IPS DF 19.7 (cell line): ENCODE measurements around the gene GRP.
A peak's percentile ranks its signal among the peaks of the same experiment; 100 is the strongest.
"Not testable (repeated sequence)": the region's sequence is repeated elsewhere in the genome, so short reads cannot be mapped to it uniquely, and the experiment has no call there.

ENCODE experiments used
- DNase-seq: peaks from one replicate; pipeline ENCODE4 v3.0.0-alpha.2; 2013; ENCODE audit warnings: low read depth, low spot score

Gene GRP

DNA sequence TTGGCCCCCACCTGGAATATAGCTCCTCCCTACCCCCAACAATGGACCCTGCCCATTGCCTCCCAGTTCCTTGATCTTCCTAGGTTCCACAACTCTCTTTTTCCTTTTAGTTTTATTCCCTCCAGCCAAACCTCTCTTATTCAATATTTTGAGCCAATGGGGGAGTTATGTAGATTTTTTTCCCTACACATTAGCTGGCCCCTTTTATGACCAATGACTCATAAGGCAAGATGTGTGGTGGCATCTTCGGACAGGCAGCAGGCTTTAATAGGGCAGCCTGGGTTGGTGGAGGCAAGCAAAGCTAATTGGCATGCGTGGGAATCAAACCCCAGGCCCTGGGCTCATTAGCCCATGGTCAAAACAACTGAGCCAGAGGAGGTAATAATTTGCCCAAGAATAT is 9.2 kb downstream of the GRP start:
- no peak for DNase-seq

DNA sequence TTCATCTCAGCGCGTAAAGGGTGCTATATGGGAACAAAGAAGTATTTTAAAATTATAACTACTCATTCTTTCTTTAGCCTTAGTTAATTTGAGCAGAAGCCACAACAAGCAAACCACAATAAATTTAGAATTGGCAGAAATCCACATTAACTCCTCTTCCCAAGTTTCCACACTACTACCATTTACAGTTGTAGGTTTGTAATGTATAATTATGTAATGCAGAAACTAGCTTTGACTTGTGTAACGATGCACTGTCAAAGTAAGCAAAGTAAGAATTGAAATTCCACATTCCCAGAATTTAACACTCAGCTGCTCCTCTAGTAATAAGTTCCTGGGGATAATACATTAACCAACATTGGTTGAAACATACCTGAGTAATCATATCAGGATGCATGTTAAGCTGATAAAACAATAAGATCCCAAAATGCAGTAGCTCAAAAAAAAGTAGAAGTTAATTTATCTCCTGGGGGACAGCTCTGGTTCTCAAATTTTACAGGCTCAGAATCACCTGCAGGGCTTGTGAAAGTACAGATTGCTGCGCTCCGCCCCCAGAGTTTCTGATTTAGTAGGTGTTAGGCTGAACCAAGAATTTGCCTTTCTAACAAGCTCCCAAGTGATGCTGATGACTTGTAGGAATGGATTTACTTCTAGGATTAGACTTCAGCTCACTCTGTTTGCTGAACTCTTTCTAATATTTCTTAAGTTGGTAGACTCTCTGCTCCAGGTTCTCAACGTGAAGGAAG is 9.9 kb downstream of the GRP start:
- DNase-seq: no peak

DNA sequence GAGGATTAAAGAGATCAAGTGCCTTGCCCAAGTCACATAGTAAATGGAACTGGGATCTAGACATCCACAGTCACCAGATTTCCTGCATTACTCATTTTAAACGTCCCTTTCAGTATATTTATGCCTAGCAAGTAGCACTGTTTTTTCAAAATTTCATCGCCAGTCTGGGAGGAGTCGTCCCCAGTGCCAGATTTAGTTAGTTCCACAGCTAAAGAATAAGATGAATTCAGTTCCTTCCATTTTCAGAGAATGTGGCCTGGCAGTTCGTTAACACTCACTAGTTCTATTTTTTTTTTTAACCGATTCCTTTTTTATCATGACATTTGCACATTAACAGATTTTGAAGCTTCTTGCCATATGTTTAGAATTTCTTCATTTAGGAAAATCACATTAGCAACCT is 11.2 kb downstream of the GRP start:
- no peak for DNase-seq

DNA sequence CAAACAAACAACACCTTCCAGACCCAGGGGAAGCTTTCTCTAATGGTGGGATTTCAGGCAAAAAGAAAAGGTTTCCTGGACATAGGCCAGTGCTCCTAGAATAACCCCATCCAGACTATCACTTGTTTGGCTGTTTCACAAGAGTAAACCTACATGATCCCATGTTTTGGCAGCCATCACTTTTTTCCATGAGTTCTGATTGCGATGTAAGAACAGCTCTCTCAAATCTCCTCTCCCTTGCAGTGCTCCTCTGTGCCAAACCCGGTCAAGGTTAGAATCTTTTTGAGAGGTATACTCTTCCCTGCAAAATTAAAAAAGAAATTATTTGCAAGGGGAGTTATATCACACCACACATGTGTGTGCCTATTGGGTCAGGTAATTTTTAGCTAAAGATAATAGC is 11.9 kb downstream of the GRP start:
- DNase-seq: no peak

DNA sequence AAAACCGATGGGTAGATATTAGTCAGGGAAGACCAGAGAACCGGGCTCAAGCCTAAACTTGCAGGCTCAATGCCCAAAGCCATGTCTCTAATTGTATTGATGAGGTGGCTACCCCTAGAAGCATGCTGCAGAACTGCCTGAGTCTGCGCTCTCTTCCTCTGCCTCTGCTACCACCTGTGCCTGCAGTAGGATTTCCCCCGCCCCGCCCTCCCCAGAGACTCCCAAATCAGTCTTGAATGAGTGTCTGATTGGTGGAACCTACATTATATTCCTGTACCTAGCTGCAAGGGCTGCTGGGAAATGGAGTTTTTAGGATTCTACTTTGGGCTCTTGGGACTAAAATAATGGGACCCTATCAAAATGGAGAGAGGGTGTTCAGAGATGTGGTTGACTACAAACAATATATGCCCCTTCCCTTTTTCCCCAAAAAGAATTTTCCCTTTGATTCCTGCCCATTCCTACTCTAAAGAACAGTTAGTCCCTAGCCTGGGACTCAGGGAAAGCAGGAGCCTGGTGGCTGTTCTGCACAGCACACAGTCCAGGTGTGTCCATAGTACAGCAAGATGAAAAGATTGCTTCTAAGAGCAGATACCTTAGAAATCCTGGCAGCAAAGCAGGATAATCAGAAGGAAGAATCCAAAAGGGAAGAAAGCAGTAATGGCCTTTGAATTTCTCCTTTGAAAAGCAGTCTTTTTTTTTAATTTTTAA is 12.5 kb downstream of the GRP start:
- peak; percentile 52 for DNase-seq

DNA sequence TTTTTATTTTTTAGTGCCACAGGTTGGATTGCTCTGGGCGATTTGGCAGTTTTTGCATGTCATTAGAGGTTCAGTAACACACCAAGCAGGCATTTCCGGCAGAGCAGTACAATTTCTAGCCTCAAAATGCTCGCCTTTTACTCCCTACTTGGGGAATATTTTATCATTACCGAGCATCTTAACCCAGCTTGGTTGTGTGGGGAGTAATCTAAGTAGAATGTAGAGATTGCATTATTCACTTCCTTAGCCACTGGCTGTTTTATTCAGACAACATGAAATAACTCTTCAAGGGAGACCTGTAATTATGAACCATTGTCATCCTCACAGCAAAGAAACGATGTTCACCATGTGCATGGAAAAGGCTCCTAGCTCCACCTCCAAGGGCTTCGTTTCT is 13.1 kb downstream of the GRP start:
- DNase-seq: no peak

DNA sequence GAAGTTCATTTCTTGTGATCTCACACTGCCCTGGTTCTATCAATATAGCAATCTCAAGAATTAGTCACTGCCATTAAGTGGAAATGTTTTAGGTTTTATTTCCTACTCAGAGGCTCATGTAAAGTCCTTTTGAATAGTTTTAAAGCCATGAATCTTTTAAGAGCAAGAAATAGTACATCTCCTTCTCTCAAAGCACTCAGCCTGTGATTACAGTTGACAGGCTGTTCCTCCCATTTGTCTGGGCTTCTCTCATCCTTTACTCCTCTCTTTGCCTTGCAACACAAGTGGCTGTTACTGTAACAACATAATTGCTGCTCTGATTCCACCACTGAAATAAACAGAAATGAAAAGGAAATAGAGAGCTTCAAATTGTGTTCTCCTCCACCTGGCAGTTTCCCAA is 18.4 kb downstream of the GRP start:
- no peak for DNase-seq

DNA sequence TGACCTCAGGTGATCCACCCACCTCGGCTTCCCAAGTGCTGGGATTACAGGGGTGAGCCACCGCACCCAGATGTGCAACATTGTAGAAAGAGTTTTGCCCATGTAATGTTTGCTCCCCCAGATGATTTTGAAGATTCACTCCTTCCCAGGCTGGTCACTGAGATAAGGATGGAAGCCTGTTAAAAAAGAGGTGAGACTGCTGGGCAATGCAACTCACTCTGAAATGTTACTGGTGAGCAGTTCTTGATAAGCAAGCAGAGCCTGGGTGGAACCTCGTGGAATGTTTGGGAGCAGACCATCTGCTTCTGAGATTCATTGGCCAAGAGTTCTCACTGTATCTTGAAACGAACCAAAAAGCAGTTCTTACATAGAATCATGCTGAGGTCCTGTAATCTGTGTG is 19.7 kb downstream of the GRP start:
- no peak for DNase-seq

DNA sequence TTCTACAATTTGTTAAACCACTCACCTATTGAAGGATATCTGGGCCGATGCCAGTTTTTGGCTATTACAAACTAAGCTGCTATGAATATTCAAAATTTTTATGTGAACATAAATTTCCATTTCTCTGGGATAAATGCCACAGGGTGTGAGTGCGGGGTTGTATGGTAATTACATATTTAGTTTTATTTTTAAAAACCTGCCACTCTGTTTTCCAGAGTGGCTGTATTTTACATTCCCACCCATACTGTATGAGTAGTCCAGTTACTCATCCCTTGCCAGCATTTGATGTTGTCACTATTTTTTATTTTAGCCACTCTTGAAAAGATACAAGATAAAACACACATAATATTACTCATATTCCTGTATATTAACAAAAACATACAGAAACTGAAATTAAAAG is 22.9 kb downstream of the GRP start:
- no peak for DNase-seq

DNA sequence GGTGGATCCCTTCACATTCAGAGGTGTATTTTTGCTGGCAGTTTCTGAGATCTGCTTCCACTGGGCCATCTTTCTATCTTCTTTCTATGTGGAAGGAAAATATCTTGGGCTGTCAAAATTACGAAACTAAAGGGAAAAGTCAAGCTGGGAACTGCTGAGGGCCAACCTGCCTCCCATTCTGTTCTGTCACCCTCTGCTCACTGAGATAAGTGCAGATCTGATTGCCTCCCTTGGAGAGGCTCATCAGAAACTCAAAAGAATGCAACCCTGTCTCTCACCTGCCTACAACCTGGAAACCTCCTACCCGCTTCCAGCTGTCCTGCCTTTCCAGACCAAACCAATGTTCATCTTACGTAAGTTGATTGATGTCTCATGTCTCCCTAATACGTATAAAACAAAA is 26.8 kb downstream of the GRP start:
- DNase-seq: no peak

DNA sequence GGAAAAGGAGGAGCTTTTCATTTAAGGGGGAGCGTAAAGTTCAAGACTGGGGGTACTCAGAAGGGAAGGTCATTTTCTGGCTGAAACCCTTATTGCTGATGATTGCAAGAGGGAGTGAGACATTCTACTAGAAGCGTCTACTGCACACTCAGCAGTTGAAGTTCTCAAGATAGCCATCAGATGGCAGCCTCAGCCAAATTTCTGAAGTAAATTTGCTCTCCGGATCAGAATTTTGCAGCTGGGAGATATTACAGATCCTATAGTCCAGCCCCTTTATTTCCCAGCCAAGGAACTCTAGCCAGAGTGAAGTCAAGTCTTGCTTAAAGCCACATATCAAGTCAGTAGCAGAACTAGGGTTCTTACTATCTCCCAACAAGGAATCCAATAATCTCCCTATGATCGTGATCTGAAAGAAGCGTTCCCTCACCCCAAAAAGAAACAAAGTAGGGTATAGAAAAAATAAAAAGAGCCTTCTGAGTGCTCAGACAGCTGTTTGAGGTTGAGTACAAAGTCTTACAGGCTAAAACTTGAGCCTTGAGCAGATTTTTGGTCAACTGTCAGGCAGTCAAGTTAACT is 29.3 kb downstream of the GRP start:
- DNase-seq: no peak

DNA sequence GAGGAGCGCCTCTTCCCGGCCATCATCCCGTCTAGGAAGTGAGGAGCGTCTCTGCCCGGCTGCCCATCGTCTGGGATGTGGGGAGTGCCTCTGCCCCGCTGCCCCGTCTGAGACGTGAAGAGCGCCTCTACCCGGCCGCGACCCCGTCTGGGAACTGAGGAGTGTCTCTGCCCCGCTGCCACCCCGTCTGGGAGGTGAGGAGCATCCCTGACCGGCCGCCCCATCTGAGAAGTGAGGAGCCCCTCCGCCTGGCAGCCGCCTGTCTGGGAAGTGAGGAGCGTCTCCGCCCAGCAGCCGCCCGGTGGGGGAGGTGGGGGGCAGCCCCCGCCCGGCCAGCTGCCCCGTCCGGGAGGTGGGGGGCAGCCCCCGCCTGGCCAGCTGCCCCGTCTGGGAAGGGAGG is 35.5 kb downstream of the GRP start:
- not testable (repeated sequence) for DNase-seq

DNA sequence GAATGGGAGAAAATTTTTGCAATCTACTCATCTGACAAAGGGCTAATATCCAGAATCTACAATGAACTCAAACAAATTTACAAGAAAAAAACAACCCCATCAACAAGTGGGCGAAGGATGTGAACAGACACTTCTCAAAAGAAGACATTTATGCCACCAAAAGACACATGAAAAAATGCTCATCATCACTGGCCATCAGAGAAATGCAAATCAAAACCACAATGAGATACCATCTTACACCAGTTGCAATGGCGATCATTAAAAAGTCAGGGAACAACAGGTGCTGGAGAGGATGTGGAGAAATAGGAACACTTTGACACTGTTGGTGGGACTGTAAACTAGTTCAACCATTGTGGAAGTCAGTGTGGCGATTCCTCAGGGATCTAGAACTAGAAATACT is 41.9 kb downstream of the GRP start:
- DNase-seq: not testable (repeated sequence)

DNA sequence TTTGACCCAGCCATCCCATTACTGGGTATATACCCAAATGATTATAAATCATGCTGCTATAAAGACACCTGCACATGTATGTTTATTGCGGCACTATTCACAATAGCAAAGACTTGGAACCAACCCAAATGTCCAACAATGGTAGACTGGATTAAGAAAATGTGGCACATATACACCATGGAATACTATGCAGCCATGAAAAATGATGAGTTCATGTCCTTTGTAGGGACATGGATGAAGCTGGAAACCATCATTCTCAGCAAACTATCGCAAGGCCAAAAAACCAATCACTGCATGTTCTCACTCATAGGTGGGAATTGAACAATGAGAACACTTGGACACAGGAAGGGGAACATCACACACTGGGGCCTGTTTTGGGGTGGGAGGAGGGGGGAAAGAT is 42.3 kb downstream of the GRP start:
- DNase-seq: not testable (repeated sequence)

DNA sequence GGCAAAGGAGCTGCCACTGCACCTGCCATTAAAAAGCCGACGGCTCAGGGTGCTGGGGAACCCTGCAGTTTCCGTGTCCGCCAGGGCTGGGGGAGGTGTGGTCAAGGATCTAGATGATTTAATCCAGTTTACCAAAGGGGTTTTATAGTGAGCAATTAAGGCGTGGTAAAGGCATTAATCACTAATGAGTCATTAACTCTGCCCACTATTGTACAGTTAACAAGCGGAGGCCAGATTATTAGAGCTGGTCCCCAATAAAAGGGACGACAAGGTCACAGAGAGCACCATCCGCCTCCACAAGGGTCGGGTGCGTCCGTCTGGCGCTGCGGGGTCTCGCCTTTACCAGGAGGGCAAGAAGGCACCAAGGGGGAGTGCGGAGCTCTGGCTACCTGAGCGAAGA is 43.7 kb downstream of the GRP start:
- no peak for DNase-seq

DNA sequence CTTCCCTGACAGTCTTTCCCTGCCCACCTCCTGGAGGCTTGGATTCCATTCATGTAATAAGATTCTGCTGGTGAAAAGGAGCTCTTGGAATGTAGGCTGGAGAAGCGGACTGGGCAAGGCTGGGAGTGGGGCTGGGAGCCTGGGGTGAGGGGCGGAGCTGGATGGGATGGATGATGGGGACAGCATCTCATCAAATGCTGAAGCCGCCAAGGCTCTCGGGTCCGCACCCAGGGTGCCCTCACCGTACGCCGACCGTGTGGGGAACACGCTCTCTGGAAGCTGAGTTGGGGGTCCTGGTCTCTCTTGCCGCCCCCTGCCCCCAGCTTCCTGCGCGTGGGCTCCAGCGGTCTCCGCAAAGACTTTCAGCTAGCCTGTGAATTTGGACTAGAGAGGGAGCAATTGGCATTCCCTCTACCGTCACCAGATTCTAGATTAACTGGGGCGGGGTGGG is 44.2 kb downstream of the GRP start:
- DNase-seq: no peak

DNA sequence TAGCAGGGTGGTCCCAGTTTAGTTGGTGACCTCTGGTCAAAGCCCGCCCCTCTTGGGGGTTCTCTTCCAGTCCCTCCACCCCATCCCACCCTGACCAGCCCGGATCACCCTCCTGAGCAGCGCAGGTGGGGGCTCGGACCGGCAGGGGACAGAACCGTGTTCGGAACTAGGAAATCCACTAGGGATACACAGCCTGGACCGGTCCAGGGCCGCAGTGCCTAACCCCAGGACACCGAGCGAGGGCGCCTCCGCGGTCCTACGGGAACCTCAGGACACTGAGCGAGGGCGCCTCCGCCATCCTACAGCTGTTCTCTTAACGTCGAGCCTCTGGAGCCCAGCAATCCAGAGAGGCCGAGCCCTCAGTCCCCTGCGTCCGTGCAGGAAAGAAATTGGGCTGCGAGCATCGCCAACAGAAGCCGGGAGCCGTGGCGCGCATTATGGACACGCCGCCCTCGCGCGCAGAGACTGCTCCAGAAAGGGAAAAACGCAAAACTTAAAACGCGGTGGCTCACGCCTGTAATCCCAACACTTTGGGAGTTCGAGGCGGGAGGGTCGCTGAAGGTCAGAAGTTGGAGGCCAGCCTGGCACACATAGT is 44.8 kb downstream of the GRP start:
- no peak for DNase-seq

DNA sequence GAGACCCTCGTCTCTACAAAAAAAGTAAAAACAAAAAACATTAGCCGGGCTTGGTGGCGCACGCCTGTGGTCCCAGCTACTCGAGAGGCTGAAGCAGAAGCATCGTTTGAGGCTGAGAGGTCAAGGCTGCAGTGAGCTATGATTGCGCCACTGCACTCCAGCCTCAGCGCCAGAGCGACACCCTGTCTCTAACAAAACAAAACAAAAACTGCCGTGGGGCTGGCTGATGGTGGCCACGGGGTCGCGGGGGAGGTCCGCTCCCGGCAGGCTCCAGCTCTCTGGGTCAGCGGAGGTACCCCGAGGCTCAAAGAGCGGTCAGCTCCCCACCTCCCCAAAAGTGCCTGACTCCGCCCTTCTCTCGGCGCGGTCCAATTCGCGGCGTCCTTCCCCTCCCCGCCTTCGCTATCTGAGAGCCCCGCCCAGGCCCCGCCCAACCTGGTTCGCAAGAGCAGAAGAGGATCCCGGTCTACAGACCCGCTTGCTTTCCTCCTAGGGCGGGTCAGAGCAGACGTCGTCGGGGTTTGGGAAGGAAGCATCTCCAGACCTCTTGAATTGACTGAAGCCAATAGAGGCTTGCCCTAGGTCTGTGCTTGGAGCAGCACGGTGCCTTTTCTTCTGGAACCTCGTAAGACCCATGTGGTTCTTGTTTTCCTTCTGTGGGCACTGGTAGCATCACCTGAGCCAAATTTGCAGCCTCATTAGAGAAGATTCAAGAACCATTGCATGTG is 45.5 kb downstream of the GRP start:
- DNase-seq: no peak

DNA sequence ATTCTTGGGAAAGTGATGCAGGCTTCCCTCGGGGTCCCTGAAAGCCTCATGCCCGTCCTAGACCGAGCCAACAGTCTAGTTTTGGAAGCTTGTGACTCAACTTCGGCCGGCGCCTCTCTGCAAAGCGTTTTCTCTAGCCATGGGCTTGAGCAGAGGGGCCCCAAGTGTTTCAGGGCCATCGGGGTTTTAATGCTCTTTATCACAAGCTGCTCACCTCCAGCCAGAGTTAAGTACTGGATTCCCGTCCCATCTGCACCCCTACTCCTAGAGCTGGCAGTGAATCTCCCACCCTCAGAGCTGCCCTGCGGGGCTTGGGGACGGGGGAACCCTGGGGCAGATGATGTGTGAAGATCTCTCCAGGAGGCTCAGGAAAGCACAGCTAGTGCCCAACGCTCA is 46.0 kb downstream of the GRP start:
- no peak for DNase-seq

DNA sequence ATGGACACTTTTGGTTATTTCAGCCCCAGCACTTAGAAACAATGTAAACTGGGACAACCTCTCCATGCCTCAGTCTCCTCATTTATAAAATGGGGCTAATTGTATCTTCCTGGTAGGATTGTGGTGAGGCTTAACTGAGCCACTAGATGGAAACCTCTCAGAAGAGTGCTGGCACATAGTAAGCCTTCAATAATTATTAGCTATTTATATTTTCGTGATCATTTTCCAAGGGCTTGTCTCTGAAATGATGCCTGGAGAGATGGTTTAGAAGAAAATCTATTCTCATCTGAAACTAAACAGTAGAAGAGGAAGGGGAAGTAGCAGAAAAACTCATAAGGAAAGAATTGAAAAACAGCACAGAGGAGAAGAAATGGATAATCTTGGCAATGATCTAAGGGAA is 46.5 kb downstream of the GRP start:
- DNase-seq: no peak

DNA sequence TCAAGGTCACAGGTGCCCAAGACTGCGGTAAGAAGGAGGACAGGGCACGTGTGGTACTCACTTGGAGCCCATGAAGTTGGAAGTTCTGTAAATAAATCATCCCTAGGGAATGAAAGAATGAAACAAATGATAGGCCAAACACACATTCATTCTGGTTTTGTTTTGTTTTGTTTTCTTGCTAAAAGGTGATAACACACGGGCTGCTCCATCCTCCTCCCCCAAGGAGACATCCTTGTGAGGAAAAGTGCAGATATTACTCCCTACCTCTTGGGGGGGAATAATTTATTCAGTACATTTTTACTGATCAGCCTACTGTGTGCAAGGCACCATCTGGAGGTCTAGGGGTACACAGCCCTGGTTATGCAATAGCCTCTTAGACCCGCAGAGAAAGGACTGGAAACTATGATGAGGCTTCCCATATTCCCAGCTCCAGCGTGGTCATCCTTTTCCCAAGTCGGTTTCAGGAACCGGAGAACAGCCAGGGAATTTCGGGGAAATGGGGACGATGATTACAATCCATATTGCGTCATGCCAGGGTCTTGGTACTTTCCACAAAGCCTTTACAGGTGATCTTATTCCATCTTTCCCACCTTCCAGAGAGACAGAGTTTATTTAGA is 47.0 kb downstream of the GRP start:
- no peak for DNase-seq
